A673 (cell line): Measurements from ENCODE around the gene DMBX1. TPM values are rescaled to one million over a fixed set of nuclear protein-coding genes. Genes with fewer than 3 reads are reported as not detected.

Experiments
- BruUV-seq: library from RNA; stranded (reverse); fragments of 400-500 nt; replicated peaks from 2 replicates; lab custom pipeline; 2021; lab: Mats Ljungman, UMichigan
- CTCF ChIA-PET: fragments of 300-600 bp; sonication (Branson Sonifier 250); formaldehyde crosslinking; loops from one replicate; lab custom pipeline; 2022; ENCODE audit warnings: antibody characterized with exemption; lab: Charles Lee
- POLR2A ChIA-PET: fragments of 300-600 bp; sonication (Branson Sonifier 250); formaldehyde crosslinking; loops from one replicate; lab custom pipeline; 2022; ENCODE audit warnings: antibody characterized with exemption; ENCODE audit not compliant: low non-redundant PET; lab: Charles Lee
- DNase-seq: peaks from one replicate; pipeline ENCODE4 v3.0.0-alpha.2; 2015; ENCODE audit warnings: low spot score
- H3K27ac ChIP-seq: fragments of 200-600 bp; sonication (generic); 2 replicates; pipeline ENCODE4 v1.5.1; 2016; ENCODE audit warnings: mixed run types, low read depth, mild to moderate bottlenecking, mixed read lengths, antibody characterized with exemption, low read length; ENCODE audit not compliant: poor library complexity, severe bottlenecking
- H3K27me3 ChIP-seq: fragments of 200-600 bp; sonication (generic); replicated peaks from 2 replicates; pipeline ENCODE4 v1.6.1; 2017; ENCODE audit warnings: mixed run types, low read depth, mild to moderate bottlenecking, mixed read lengths, antibody characterized with exemption, low read length; ENCODE audit not compliant: insufficient read depth, poor library complexity
- H3K36me3 ChIP-seq: fragments of 200-600 bp; sonication (generic); 2 replicates; pipeline ENCODE4 v1.6.1; 2016; ENCODE audit warnings: mixed run types, mild to moderate bottlenecking, mixed read lengths, antibody characterized with exemption, low read length; ENCODE audit not compliant: insufficient read depth, poor library complexity, severe bottlenecking
- H3K4me1 ChIP-seq: fragments of 200-600 bp; sonication (generic); 2 replicates; pipeline ENCODE4 v1.6.1; 2017; ENCODE audit warnings: mixed run types, mild to moderate bottlenecking, mixed read lengths, antibody characterized with exemption, low read length; ENCODE audit not compliant: insufficient read depth, poor library complexity, severe bottlenecking
- H3K4me3 ChIP-seq: fragments of 200-600 bp; sonication (generic); 2 replicates; pipeline ENCODE4 v1.5.1; 2016; ENCODE audit warnings: low read depth, mixed run types, mild to moderate bottlenecking, mixed read lengths, low read length; ENCODE audit not compliant: poor library complexity, severe bottlenecking
- H3K9me3 ChIP-seq: fragments of 200-600 bp; sonication (generic); 2 replicates; pipeline ENCODE4 v1.6.1; 2016; ENCODE audit warnings: mixed run types, low read depth, mild to moderate bottlenecking, mixed read lengths, antibody characterized with exemption, low read length; ENCODE audit not compliant: poor library complexity, severe bottlenecking
- EZH2 ChIP-seq: fragments of 200-600 bp; sonication (generic); IDR thresholded peaks from 2 replicates; pipeline ENCODE4 v1.6.1; 2017; ENCODE audit warnings: borderline replicate concordance, low read depth, mild to moderate bottlenecking, mixed read lengths, antibody characterized with exemption, low read length; ENCODE audit not compliant: poor library complexity, severe bottlenecking
- intact Hi-C: fragments of 100-400 bp; cut with micrococcal nuclease; formaldehyde crosslinking; loops from one replicate; pipeline ENCODE4 v1.10.0; 2022; ENCODE audit not compliant: unreplicated experiment
- total RNA-seq: library from RNA; stranded (reverse); gene quantifications from 2 replicates; pipeline ENCODE4 v1.2.3, GENCODE V29; 2021
- TF ChIP-seq, protein P1 (sequence below): fragments of 300-800, 200-600 bp; sonication (generic); conservative IDR thresholded peaks from 2 replicates; pipeline ENCODE4 v1.5.1; 2017; ENCODE audit warnings: low read depth, mild to moderate bottlenecking, antibody characterized with exemption, low read length, moderate library complexity, mixed read lengths

The DMBX1 gene
- total RNA-seq, 1 experiment from 2014 or later: 0.69 TPM

DNA sequence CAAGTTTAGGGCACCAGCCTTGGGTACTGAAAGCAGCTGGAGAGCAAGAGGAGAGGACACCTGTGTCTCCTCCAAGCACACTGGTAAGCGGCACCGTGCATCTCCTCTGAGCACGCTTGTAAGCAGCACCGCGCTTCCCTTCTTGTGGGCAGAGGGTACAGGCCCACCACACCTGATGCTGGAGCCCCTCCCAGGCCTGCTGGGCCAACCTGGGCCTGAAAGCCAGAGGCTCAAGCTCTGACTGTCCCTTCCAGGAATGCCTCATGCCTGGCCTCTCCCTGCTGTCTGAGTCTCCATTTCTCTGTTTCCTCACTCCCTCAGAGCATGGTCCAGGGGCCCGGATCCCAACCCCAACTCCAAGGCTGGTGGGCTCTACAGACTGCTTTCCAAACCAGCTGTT, 25.9 kb downstream of the DMBX1 start:
- H3K36me3 ChIP-seq: no peaks in the 10 kb centered on the region
- ChIA-PET CTCF (no interaction called here), POLR2A (no interaction called here)
- H3K27ac ChIP-seq: no peak overlapping the region
- peaks cover 21% of the 10 kb centered on the region for H3K4me1 ChIP-seq
- no peaks in the 10 kb centered on the region for H3K27me3 ChIP-seq
- no peak for TF ChIP-seq EZH2
- TF ChIP-seq, protein P1, sequence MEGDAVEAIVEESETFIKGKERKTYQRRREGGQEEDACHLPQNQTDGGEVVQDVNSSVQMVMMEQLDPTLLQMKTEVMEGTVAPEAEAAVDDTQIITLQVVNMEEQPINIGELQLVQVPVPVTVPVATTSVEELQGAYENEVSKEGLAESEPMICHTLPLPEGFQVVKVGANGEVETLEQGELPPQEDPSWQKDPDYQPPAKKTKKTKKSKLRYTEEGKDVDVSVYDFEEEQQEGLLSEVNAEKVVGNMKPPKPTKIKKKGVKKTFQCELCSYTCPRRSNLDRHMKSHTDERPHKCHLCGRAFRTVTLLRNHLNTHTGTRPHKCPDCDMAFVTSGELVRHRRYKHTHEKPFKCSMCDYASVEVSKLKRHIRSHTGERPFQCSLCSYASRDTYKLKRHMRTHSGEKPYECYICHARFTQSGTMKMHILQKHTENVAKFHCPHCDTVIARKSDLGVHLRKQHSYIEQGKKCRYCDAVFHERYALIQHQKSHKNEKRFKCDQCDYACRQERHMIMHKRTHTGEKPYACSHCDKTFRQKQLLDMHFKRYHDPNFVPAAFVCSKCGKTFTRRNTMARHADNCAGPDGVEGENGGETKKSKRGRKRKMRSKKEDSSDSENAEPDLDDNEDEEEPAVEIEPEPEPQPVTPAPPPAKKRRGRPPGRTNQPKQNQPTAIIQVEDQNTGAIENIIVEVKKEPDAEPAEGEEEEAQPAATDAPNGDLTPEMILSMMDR: no peak
- BruUV-seq: no TSS peak
- H3K4me3 ChIP-seq: no peak overlapping the region
- intact Hi-C loops: no loop called here
- no peak for DNase-seq
- no peaks in the 10 kb centered on the region for H3K9me3 ChIP-seq

DNA sequence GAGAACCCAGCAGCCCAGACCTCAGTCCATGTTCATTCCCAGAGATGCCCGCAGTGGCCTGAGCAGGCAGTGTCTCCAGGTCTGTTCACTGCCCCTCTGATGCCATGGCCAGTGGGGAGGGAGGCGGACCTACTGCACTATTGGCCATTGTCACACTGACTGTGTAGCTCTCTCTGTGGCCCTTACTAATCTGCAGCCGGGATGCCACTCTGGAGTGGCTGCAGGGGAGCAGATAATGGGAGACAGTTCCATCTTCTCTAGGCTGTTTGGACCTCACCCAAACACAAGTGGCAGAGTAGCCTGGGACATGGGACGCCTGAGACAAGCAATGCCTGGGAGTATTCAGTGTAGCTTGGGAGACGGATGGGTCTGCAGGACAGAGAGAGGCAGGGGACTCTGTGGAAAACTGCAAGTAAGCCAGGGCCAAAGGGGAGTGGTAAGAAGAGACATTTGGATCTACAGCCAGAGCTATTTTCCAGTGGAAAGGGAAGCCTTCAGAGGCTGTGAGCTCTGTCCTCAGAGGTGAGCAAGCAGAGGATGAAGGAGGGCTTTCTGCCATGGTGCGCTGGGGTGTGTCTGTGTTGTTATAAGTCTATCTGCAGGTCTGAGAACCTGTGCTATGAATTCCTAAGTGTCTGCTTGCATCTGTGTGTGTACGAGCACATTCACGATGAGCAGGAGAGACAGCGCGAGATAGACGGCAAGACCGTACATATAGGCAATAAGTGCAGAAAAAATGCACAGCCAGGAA, 26.7 kb downstream of the DMBX1 start:
- TF ChIP-seq, protein P1: no peak
- no peak for TF ChIP-seq EZH2
- Histone ChIP-seq H3K4me3 (no peak overlapping the region), H3K27ac (no peak overlapping the region), H3K9me3 (no peaks in the 10 kb centered on the region), H3K27me3 (no peaks in the 10 kb centered on the region), H3K36me3 (no peaks in the 10 kb centered on the region), H3K4me1 (peaks cover 26% of the 10 kb centered on the region)
- intact Hi-C loops: no loop called here
- no TSS peak for BruUV-seq
- POLR2A ChIA-PET: no interaction called here
- no peak for DNase-seq
- CTCF ChIA-PET: interaction anchor here (0.6 kb wide), 1 partner anchor 74 kb away, joined by 3 read pairs; no protein-coding TSS in a partner anchor

DNA sequence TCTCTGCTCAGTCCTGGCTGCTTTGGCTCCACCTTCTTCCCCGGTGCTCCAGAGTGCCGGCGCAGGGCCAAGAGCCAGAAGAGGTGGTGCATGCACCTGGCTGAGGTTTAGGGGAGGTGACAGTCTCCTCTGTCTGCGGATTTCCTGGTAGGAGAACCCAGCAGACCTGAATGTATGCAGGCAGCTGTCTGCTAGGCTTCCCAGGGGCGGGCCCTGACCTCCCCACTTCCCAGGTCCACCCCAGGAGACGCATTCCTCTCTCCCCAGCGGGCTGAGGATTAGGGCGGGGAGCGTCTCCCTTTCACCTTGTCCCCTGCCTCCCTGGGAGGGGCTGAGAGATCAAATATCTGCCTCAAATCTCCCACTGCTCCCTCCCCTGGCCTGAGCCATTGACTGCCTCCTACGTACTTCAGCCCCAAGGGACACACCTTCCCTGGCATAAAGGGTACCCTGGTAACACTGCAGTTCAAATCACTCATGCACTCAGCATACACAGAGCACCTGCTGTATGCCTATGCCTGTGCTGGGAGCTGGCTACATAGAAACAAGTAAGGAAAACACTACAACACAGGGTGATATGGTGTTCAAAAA, 27.5 kb downstream of the DMBX1 start:
- H3K36me3 ChIP-seq: no peaks in the 10 kb centered on the region
- peak; percentile 27 for DNase-seq
- TF ChIP-seq EZH2: no peak
- TF ChIP-seq, protein P1: no peak
- CTCF ChIA-PET: no interaction called here
- POLR2A ChIA-PET: no interaction called here
- H3K27ac ChIP-seq: no peak overlapping the region
- H3K4me1 ChIP-seq: peaks cover 33% of the 10 kb centered on the region
- no peaks in the 10 kb centered on the region for H3K27me3 ChIP-seq
- H3K9me3 ChIP-seq: no peaks in the 10 kb centered on the region
- intact Hi-C loops: no loop called here
- BruUV-seq: no TSS peak
- H3K4me3 ChIP-seq: no peak overlapping the region
